ENCODE results near the gene RFTN2.
"Not testable (repeated sequence)": the region's sequence is repeated elsewhere in the genome, so short reads cannot be mapped to it uniquely, and the experiment has no call there.

Gene RFTN2

GRCh38 chr2:197604117-197604860, 71.1 kb downstream of the RFTN2 start:
- DNase-seq (ENCODE audit: low read depth in 2 of 2), result no peak

DNA sequence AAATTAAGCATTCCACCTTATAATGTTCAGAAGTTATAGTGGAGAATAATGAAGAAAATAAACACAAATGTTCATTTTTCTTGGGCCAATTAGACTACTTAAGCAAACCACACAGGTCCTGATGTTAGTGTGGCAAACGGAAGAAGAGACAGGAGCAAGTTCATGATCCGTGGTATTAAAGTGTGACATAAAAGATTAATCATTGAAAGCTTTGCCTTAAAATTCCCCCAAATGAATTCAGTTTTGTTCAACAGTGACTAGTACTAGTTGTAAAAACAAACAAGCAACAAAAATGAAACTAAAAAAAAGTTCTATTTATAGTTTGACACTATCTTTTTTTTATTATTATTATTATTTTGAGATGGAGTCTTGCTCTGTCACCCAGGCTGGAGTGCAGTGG, 73.7 kb downstream of the RFTN2 start:
- no peak for DNase-seq (ENCODE audit: low read depth in 2 of 2)

GRCh38 chr2:197600306-197600705, 75.1 kb downstream of the RFTN2 start:
- DNase-seq (ENCODE audit: low read depth in 2 of 2), result no peak

GRCh38 chr2:197599285-197599965, 76.0 kb downstream of the RFTN2 start:
- DNase-seq (ENCODE audit: low read depth in 2 of 2), result peak in 1 of 2 donors; percentile 2

DNA sequence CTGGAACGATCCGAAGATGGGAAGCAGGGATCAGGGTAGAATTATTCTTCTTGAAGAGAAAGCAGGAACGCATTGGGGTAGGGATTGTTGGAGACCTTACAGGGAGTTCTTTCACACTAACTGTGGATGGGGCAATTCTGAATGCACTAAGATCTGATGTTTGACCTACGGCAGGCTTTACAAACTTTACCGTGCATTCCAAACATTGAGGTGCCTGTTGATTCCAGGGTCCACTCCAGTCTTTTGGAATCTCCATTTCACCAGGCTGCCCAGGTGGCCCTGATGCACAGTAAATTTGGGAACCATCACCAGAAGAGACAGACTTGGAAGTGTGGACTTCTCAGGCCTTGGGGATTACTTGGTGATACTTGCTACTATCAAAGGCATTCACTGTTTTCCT, 76.9 kb downstream of the RFTN2 start:
- no peak for DNase-seq (ENCODE audit: low read depth in 2 of 2)

DNA sequence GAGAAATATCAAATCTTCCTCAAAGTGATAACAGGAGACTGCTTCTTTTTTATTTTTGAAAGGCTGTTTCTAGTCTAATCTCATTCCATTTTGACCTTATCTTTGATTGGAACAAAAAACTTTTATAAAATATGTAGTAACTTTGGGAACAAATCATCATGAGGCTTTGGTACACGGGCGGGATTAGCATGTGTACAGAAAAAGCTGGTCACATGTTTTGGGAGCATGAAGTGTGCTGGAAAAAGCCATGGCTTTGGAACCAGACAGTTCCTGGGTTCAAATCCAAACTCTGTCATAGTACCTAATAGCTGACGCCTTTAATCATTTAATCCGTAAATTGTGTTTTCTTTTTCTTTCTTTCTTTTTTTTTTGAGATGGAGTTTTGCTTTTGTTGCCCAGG, 78.2 kb downstream of the RFTN2 start:
- no peak for DNase-seq (ENCODE audit: low read depth in 2 of 2)

- no peak for DNase-seq (ENCODE audit: low read depth in 2 of 2)
Measured at GRCh38 chr2:197596766-197597165, 78.6 kb downstream of the RFTN2 start.

- no peak for DNase-seq (ENCODE audit: low read depth in 2 of 2)
Measured at GRCh38 chr2:197591339-197592072, 83.9 kb downstream of the RFTN2 start.

DNA sequence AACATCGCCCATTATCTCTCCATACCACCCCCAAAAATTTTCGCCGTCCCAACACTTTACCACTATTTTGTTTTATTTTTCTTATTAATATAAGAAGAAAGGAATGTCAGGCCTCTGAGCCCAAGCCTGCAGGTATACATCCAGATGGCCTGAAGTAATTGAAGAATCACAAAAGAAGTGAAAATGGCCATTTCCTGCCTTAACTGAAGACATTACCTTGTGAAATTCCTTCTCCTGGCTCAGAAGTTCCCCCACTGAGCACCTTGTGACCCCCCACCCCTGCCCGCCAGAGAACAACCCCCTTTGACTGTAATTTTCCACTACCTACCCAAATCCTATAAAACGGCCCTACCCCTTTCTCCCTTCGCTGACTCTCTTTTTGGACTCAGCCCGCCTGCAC, 88.1 kb downstream of the RFTN2 start:
- DNase-seq (ENCODE audit: low read depth in 2 of 2), result not testable (repeated sequence)

DNA sequence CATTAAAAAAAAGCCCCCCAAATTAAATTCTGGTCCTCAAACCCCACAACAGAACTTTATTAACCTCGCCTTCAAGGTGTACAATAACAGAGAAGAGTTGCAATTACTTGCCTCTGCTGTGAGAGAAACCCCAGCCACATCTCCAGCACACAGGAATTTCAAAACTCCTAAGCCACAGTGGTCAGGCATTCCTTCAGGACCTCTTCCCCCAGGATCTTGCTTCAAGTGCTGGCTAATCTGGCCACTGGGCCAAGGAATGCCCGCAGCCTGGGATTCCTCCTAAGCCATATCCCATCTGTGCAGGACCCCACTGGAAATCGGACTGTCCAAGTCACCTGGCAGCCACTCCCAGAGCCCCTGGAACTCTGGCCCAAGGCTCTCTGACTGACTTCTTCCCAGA, 95.2 kb downstream of the RFTN2 start:
- DNase-seq (ENCODE audit: low read depth in 2 of 2), result not testable (repeated sequence)

DNA sequence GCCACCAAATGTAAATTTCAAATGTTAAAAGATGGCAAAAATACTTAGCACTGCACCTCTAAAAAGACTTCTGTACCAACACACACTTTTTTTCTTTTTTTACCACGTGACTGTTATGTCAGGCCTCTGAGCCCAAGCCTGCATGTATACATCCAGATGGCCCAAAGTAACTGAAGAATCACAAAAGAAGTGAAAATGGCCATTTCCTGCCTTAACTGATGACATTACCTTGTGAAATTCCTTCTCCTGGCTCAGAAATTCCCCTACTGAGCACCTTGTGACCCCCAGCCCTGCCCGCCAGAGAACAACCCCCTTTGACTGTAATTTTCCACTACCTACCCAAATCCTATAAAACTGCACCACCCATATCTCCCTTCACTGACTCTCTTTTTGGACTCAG, 97.1 kb downstream of the RFTN2 start:
- not testable (repeated sequence) for DNase-seq (ENCODE audit: low read depth in 2 of 2)

- no peak for DNase-seq (ENCODE audit: low read depth in 2 of 2)
Measured at GRCh38 chr2:197577446-197577845, 97.9 kb downstream of the RFTN2 start.

- DNase-seq (ENCODE audit: low read depth in 2 of 2), result no peak
Measured at GRCh38 chr2:197576631-197577030, 98.8 kb downstream of the RFTN2 start.

DNA sequence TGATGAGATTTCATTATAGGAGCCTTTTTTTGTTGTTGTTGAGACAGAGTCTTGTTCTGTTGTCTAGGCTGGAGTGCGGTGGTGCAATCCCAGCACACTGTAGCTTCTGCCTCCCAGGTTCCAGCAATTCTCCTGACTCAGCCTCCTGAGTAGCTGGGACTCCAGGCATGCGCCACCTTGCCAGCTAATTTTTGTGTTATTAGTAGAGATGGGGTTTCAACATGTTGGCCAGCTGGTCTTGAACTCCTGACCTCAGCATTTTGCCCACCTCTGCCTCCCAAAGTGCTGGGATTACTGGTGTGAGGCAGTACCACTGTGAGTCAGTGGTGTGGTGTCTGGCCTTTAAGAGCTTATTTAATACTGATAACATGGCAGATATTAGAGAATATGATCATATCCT, 99.4 kb downstream of the RFTN2 start:
- DNase-seq (ENCODE audit: low read depth in 2 of 2), result no peak

- DNase-seq (ENCODE audit: low read depth in 2 of 2), result no peak
Measured at GRCh38 chr2:197573608-197574007, 101.8 kb downstream of the RFTN2 start.

DNA sequence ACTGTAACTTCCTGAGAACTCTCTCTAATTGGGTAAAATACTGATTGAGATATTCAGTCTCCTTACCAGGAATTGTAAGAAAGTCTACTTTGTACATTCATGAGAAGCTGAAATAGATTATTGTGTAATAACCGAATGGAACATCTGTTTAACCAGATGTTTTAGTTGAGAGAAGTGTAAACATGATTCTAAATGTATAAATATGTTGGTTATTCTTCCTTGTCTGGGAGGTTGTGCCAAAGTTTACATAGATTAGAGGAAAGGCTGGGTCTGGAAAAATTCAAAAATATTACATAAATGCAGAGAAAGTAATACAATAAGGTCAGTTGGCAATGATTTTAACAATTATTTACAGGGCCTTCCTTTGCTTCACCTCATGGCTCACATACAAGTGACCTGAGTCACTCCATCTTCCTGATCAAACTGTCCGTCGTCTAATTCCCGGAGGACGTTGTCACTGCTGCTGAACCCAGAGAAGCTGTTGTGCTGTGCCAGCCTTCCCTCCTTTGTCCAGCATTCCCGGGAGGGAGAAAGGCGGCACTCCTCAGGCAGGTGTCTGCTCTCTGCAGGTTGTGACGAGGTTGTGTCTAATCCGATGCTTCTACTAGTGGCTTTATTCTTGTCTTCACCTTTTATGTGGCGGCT, 103.6 kb downstream of the RFTN2 start:
- DNase-seq (ENCODE audit: low read depth in 2 of 2), result no peak

DNA sequence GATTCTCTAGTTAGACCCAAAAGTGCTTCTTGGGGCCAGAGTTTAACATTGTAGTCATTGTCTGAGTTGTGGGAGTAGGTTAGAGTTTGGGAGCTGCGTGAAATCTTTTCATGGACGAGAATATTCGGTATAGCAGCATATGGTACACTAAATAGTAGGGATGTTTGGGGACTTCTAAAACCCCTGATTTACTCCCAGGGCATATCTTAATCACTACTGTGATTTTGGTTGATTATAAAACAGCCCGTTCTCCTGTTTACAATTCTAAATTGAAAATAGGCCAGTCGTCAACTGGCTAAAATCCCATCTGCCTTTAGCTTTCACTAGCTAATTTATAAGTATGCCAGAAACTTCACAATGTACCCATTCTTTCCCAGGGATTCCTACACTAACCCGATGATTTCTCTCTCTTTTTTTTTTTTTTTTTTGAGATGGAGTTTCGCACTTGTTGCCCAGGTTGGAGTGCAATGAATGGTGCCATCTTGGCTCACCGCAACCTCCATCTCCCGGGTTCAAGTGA, 115.2 kb downstream of the RFTN2 start:
- no peak for DNase-seq (ENCODE audit: low read depth in 2 of 2)

GRCh38 chr2:197559681-197560080, 115.7 kb downstream of the RFTN2 start:
- DNase-seq (ENCODE audit: low read depth in 2 of 2), result no peak

GRCh38 chr2:197558393-197558792, 117.0 kb downstream of the RFTN2 start:
- no peak for DNase-seq (ENCODE audit: low read depth in 2 of 2)

DNA sequence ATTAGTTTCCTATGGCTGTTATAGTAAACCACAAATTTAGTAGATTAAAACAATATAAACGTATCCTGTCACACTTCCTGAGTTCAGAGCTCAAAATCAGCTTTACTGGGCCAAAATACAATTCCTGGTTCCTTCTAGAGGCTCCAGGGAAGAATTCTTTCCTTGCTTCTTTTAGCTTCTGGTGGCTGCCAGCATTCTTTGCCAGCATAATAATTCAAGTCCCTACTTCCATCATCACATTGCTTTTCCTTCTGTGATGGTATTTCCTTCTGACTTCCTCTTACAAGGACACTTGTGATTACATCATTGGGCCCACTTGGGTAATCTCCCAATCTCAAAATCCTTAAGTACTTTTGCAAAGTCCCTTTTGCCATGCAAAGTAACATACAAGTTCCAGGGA, 118.9 kb downstream of the RFTN2 start:
- no peak for DNase-seq (ENCODE audit: low read depth in 2 of 2)

DNA sequence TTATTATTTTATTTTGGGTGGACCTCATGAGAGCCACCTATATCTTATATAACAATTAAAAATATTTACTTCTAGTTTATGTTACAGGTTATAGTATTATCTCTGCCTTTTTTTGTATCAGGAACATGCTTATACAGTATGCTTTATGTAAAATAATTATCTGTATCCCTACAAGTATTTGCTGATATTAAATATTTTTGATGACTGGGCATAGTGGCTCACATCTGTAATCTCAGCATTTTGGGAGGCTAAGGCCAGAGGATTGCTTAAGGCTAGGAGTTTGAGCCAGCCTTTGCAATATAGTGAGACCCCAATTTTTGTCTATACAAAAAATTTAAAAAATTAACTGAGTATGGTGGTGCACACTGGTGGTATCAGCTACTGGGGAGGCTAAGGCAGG, 119.9 kb downstream of the RFTN2 start:
- DNase-seq (ENCODE audit: low read depth in 2 of 2), result no peak

DNA sequence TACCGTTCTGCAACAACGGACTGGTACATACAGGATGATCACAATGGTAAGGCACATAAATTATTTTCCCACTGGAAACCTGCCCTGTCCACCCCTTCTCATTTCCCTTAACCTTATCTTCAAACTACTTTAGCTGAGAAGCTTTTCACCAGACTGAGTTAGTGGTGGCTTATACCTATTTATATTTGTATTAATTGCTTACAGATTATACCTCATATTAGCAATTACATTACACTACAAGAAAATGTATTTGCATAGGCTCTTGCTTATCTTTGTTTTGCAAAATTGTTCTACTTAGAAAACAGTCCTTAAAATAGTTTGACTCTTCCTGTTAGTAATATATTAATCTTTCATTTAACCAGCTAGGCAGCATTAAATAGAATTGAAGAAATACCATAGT, 124.1 kb downstream of the RFTN2 start:
- DNase-seq (ENCODE audit: low read depth in 2 of 2), result not testable (repeated sequence)
